ENCODE measurements around the gene ANKRD16.

- no peak for TF ChIP-seq CTCF (IDR thresholded peaks at IDR 0.05)
- TF ChIP-seq EP300 (IDR thresholded peaks at IDR 0.05) = no peak
These were observed 5.2 kb upstream of the ANKRD16 start for GRCh38 chr10:5894873-5895272.
